Measurements from ENCODE around the gene CALHM5.

DNA sequence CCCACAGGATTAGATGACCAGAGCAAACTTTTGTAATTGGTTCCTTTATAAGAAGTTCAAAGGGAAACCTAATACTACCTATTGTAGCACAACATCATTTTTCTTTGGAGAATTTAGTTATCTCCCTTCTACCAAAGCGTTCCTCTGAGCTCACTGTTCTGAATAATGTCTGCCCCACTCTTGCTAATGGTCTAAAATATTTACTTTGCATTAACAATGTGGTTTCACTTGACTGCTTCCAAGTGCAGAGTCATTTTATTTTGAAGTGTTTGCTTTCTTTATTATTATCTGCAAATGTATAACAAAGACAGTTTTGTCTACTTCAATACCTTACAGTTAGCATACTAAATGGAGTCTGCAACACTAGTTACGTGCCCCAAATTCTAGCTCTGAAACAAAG, 19.0 kb downstream of the CALHM5 start:
- TF ChIP-seq, protein P1, sequence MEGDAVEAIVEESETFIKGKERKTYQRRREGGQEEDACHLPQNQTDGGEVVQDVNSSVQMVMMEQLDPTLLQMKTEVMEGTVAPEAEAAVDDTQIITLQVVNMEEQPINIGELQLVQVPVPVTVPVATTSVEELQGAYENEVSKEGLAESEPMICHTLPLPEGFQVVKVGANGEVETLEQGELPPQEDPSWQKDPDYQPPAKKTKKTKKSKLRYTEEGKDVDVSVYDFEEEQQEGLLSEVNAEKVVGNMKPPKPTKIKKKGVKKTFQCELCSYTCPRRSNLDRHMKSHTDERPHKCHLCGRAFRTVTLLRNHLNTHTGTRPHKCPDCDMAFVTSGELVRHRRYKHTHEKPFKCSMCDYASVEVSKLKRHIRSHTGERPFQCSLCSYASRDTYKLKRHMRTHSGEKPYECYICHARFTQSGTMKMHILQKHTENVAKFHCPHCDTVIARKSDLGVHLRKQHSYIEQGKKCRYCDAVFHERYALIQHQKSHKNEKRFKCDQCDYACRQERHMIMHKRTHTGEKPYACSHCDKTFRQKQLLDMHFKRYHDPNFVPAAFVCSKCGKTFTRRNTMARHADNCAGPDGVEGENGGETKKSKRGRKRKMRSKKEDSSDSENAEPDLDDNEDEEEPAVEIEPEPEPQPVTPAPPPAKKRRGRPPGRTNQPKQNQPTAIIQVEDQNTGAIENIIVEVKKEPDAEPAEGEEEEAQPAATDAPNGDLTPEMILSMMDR (IDR thresholded peaks at IDR 0.05) = no peak
- TF ChIP-seq POLR2A (IDR thresholded peaks at IDR 0.05) (no peak), EP300 (IDR thresholded peaks at IDR 0.05) (no peak), POLR2AphosphoS5 (IDR thresholded peaks at IDR 0.05) (no peak)
